CD4-positive, alpha-beta T cell treated with Interleukin-4 for 4 hours (primary cell): ENCODE results near the gene SEC24D.

Experiments
- DNase-seq: peaks from one replicate; pipeline ENCODE4 v3.0.0-alpha.2; 2020

Gene SEC24D

DNA sequence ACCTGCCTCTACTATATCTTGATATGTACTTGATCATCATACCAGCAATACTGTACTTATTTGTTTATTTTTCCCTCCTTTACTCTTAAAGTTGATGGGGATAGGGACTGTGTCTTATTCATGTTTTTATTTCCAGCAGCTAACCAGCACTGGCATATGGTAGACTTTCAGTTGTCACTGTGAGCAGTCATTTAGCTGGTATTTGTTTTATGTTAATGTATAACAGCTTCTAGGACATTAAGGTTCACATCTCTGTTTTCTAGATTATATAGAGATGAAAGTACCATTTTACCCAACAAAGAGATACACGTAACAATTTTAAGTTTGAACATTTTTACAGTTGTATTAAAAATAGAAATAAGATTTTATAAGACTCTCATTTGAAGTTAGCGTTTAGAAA lies 132.8 kb downstream of the SEC24D start:
- no peak for DNase-seq

DNA sequence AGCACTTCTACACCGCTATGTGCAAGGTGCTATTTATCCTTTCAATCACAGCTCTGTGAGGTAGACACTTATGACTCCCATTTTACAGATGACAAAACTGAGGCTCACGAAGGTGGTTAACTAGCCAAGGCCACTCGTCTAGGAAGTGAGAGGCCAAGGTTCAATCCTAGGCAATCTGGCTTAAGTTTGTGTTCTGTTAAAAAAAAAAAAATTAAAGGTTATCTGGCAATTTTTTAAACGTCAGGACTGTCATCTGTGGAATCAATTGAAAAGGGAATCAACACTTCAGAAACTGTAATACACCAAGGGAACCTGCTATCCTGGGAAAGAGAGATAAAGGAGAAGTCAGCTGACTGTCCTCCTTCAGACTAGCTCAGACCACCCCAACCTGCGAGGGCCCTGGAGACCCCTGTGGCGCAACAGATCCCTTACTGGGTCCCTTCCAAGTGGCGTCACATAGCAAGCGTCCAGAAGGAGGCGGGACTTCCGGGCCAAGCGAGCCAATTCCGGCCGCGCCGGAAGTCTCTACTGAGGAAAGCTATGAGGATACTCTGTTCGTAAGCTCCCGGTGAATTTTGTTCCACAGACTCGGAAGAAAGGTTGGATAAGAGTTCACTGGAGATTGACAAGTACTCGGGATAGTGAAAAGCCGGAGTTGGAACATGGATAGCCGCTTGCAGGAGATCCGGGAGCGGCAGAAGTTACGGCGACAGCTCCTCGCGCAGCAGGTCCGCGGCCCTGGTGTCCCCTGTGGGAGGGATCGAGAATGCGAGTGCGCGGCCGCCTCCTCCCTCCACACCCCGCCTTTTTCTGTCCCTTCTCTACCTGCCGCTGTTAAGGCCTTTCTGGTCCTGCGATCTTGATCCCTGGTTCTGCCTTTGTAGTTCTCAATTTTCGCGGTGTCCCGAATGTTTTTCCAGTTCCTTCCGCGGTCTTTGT lies 150.8 kb downstream of the SEC24D start, which contains the start of gene METTL14:
Gene METTL14, plus strand, starts transcription at position 520 of the 939 bp plus-strand sequence. Its CDS starts 143 bp downstream, at position 663.
- peak; percentile 87 for DNase-seq

DNA sequence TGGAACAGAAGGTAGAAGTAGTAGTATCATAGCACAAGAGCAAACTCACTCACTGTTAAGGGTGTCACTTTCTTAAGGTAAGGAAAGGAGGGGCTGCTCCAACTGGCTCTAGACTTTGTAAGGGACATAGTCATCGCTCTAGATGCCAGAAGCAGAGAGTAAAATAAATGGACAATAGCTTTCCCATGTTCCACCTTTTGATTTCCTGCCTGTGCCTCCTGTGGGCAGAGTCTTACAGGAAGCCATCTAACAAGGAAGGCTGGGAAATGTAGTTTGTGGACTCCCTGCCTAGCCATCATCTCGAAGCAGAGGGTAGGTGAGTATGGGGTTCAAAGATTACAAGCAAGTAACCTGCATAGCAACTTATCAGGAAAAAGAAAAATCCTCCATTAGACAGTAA lies 152.4 kb downstream of the SEC24D start:
- DNase-seq, result no peak

GRCh38 chr4:118682928-118683327 lies 153.0 kb downstream of the SEC24D start:
- DNase-seq, result no peak

- no peak for DNase-seq
These were observed 155.1 kb downstream of the SEC24D start for GRCh38 chr4:118680808-118681207.

DNA sequence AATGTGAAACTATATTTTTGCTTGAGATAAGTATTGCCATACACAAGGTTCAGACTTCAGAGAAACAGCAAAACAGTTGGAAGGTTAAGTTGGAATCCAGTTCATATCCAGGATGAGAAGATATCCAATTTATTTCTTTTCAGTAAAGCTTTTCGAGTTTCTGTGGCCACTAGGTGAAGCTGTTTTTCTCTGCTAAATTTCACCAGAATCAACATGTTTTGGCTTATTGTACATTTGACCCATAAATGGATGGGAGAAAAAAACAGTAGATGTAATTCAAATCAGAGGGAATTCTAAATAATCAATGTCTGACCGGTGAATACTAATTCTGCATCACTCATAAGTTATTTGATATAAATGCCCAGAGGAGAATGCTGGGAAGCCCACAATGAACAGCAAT lies 159.8 kb downstream of the SEC24D start:
- no peak for DNase-seq
